PFSK-1 (cell line): ENCODE measurements around the gene IL2RA.

Source experiments
- FOXP2 ChIP-seq: optimal IDR thresholded peaks from 2 replicates; pipeline ENCODE3; 2011; ENCODE audit warnings: borderline replicate concordance, control low read depth, inconsistent platforms; ENCODE audit not compliant: insufficient read depth; ENCODE audit errors: extremely low read length, extremely low read depth
- POLR2AphosphoS5 ChIP-seq: IDR thresholded peaks from 2 replicates; pipeline ENCODE4 v1.6.1; 2012; ENCODE audit warnings: low read depth, mild to moderate bottlenecking, control low read depth, low read length, moderate library complexity
- SIN3A ChIP-seq: IDR thresholded peaks from 2 replicates; pipeline ENCODE4 v1.6.1; 2012; ENCODE audit warnings: mild to moderate bottlenecking, low read length, moderate library complexity, borderline replicate concordance; ENCODE audit not compliant: insufficient read depth
- TAF1 ChIP-seq: IDR thresholded peaks from 2 replicates; pipeline ENCODE4 v1.6.1; 2012; ENCODE audit warnings: low read length, control low read depth, borderline replicate concordance; ENCODE audit not compliant: insufficient read depth
- TF ChIP-seq, protein P1 (sequence below), 2 experiments: IDR thresholded peaks; 2 replicates each; pipeline versions ENCODE4 v1.6.1 to v1.8.0; 2011 to 2012; ENCODE audit warnings: low read depth in 2 of 2, low read length in 2 of 2, control low read depth in 1 of 2, inconsistent platforms in 1 of 2, mild to moderate bottlenecking in 1 of 2, moderate library complexity in 1 of 2; ENCODE audit not compliant: insufficient read depth in 1 of 2

IL2RA gene

DNA sequence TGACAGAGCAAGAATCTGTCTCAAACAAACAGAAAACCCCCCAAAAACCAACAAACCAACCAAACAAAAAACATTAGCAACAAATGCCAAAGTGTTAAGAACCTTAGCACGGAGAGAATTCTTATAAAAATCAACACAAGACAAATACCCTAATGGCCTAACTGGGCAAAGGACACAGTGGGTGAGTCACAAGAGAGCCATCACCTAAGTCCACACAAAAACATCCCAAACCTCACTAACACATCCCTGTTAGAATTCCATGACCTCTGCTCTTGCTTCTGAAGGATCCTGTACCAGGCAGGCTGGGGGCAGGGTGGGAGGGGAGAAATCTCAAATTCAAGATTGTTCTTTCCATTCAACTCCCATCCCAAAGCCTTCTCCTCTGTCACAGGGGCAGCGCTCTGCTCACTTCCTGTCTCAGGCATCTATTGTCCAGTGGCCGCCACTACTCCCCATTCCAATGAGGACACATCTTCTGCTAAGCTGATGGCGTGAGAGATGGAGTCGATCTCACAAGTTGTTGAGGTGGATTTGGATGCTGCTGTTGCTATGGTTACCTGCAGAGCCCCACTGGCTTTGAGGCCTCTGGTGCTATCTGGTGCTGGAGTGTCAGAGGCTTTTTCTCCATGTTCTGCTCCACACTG is 94.0 kb downstream of the IL2RA start:
- TF ChIP-seq POLR2AphosphoS5 (no peak), SIN3A (no peak), TAF1 (no peak), FOXP2 (no peak)
- TF ChIP-seq, protein P1, sequence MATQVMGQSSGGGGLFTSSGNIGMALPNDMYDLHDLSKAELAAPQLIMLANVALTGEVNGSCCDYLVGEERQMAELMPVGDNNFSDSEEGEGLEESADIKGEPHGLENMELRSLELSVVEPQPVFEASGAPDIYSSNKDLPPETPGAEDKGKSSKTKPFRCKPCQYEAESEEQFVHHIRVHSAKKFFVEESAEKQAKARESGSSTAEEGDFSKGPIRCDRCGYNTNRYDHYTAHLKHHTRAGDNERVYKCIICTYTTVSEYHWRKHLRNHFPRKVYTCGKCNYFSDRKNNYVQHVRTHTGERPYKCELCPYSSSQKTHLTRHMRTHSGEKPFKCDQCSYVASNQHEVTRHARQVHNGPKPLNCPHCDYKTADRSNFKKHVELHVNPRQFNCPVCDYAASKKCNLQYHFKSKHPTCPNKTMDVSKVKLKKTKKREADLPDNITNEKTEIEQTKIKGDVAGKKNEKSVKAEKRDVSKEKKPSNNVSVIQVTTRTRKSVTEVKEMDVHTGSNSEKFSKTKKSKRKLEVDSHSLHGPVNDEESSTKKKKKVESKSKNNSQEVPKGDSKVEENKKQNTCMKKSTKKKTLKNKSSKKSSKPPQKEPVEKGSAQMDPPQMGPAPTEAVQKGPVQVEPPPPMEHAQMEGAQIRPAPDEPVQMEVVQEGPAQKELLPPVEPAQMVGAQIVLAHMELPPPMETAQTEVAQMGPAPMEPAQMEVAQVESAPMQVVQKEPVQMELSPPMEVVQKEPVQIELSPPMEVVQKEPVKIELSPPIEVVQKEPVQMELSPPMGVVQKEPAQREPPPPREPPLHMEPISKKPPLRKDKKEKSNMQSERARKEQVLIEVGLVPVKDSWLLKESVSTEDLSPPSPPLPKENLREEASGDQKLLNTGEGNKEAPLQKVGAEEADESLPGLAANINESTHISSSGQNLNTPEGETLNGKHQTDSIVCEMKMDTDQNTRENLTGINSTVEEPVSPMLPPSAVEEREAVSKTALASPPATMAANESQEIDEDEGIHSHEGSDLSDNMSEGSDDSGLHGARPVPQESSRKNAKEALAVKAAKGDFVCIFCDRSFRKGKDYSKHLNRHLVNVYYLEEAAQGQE (IDR thresholded peaks at IDR 0.05; ENCODE audit: insufficient read depth in 1 of 2, low read depth in 2 of 2, low read length in 2 of 2), result no peak

DNA sequence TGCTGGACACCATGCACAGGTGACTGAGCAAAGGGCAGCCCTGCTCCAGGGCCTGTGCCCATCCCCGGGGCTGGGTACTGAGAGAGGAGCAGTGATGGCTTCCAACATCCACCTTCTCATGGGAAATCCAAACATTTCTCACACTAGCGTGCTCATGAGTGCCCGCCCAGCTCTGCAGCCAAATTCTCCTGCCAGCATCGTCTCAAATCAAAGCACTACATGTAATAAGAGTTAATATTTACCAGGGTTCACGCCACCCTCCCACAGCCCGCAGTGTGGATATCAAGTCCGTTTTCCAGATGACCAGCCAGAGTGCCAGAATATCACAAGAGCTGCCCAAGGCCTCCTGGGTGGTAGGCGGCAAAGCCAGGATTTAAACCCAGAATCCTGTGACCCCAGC is 96.9 kb downstream of the IL2RA start:
- no peak for TF ChIP-seq POLR2AphosphoS5
- no peak for TF ChIP-seq TAF1
- no peak for TF ChIP-seq FOXP2
- no peak for TF ChIP-seq SIN3A

DNA sequence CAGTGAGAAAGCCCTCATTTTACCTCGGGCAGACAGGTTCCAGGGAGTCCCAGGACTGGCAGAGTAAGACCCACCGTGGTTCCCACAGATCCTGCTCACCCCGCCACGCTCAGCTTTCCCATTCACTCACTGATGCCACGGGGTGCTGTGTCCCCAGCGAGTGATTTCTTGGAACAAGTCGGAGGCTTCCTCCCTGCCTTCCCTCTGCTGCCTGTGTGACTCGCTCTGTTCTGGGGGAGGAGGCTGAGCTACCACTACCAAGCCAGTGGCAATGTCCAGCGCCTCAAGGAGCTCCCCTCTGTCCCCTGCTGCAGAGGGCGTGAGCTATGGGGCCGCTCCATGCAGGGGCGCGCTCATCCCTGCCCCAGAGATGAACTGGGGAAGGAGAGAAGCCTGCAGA is 97.4 kb downstream of the IL2RA start:
- TF ChIP-seq, protein P1 (IDR thresholded peaks at IDR 0.05; ENCODE audit: insufficient read depth in 1 of 2, low read depth in 2 of 2, low read length in 2 of 2), result no peak
- TF ChIP-seq FOXP2, result no peak
- TF ChIP-seq TAF1, result no peak
- no peak for TF ChIP-seq SIN3A
- TF ChIP-seq POLR2AphosphoS5, result no peak

DNA sequence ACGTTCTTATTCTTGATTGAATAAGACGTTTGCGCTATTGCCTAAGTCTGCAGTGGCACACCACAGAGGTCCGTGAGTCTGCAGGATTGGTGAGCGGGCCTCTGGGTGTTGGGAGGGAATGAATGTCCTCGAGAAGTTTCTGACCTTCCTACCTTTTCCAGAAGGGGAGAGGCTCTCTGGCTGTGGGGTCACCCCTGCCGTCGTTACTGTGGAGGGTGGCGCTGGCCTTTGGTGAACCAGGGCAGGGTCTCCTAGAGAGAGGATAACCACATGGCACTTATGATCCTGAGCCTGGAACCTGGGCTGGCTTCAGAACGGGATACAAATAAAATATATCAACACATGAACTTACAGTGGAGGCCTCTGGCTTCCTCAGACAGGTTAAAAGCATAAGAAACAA is 98.6 kb downstream of the IL2RA start:
- TF ChIP-seq, protein P1 (IDR thresholded peaks at IDR 0.05; ENCODE audit: insufficient read depth in 1 of 2, low read depth in 2 of 2, low read length in 2 of 2), result no peak
- TF ChIP-seq TAF1, result no peak
- no peak for TF ChIP-seq SIN3A
- no peak for TF ChIP-seq FOXP2
- no peak for TF ChIP-seq POLR2AphosphoS5

DNA sequence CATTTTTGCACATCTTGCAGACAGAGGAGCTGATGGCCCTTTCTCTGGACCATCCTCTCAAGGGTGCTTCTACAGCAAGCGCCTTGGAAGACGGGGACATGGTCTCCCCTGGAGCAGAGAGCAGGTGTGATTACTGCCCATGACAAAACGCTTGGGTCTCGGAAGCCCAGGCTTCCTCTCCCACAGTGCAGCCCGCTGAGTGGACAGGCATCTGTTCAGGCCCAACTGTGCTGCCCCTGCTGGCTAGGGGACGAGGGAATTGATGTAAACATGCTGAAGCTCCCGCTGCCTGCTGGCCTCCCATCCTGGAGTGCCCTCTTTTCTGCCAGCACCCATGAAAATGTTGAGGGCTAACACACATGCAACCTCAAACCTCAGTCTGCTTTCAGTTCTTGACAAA is 99.1 kb downstream of the IL2RA start:
- TF ChIP-seq POLR2AphosphoS5, result no peak
- TF ChIP-seq, protein P1 (IDR thresholded peaks at IDR 0.05; ENCODE audit: insufficient read depth in 1 of 2, low read depth in 2 of 2, low read length in 2 of 2), result no peak
- TF ChIP-seq TAF1, result no peak
- TF ChIP-seq SIN3A, result no peak
- TF ChIP-seq FOXP2, result no peak
